SJSA1 (cell line): Measurements from ENCODE around the gene TNPO2. TPM values are rescaled to one million over a fixed set of nuclear protein-coding genes. Genes with fewer than 3 reads are reported as not detected.
"Not testable (repeated sequence)": the region's sequence is repeated elsewhere in the genome, so short reads cannot be mapped to it uniquely, and the experiment has no call there.

Experiments
- DNase-seq, 2 experiments: peaks; one replicate each; pipeline ENCODE4 v3.0.0-alpha.2; 2015 to 2020; ENCODE audit warnings: low spot score in 2 of 2, low read depth in 1 of 2
- H3K27ac ChIP-seq: fragments of 250-450 bp; sonication (Bioruptor Pico); 2 replicates; pipeline ENCODE4 v1.5.1; 2020; ENCODE audit warnings: mild to moderate bottlenecking, moderate library complexity
- H3K27me3 ChIP-seq: fragments of 250-450 bp; sonication (Bioruptor Pico); replicated peaks from 2 replicates; pipeline ENCODE4 v1.5.1; 2020; ENCODE audit warnings: mild to moderate bottlenecking, moderate library complexity
- H3K36me3 ChIP-seq: fragments of 250-450 bp; sonication (Bioruptor Pico); 2 replicates; pipeline ENCODE4 v1.5.1; 2020; ENCODE audit warnings: mild to moderate bottlenecking
- H3K4me1 ChIP-seq: fragments of 250-450 bp; sonication (Bioruptor Pico); replicated peaks from 2 replicates; pipeline ENCODE4 v1.6.1; 2021; ENCODE audit warnings: mild to moderate bottlenecking
- H3K4me3 ChIP-seq: fragments of 250-450 bp; sonication (Bioruptor Pico); 2 replicates; pipeline ENCODE4 v1.5.1; 2020; ENCODE audit warnings: mild to moderate bottlenecking
- H3K9me3 ChIP-seq: fragments of 250-450 bp; sonication (Bioruptor Pico); replicated peaks from 2 replicates; pipeline ENCODE4 v1.5.1; 2020; ENCODE audit warnings: mild to moderate bottlenecking
- total RNA-seq: library from RNA; depleted of rRNA; stranded (reverse); fragments of >200 nt; shearing (Covaris generic); gene quantifications from 2 replicates; pipeline ENCODE4 v1.2.3, GENCODE V29; 2014

Gene TNPO2
- total RNA-seq, 1 experiment from 2014 or later: 25.8 TPM

- no peak overlapping the region for H3K4me3 ChIP-seq
- H3K9me3 ChIP-seq: no peaks in the 10 kb centered on the region
- H3K27ac ChIP-seq: no peak overlapping the region
- H3K4me1 ChIP-seq: peaks cover 19% of the 10 kb centered on the region
- DNase-seq: no peak
- peaks cover 57% of the 10 kb centered on the region for H3K36me3 ChIP-seq
- no peaks in the 10 kb centered on the region for H3K27me3 ChIP-seq
Measured at GRCh38 chr19:12727745-12728433, 4.2 kb upstream of the TNPO2 start.

DNA sequence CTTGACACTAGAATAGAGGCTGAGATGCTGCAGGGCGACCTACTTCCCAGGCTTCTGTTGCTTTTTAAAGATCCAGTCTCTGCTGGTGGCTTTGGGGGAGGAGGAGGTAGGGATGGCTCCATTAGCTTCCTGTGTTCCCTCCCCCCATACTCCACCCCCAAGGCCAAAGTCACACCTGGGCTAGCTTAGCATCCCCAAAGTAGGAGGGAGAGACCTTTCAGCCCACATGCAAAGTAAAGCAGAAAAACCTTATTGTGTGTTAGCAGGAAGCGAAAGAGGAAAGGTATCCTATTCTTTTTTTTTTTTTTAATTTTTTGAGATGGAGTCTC, 3.2 kb upstream of the TNPO2 start:
- H3K9me3 ChIP-seq: no peaks in the 10 kb centered on the region
- H3K4me3 ChIP-seq: no peak overlapping the region
- no peak overlapping the region for H3K27ac ChIP-seq
- H3K27me3 ChIP-seq: no peaks in the 10 kb centered on the region
- peaks cover 48% of the 10 kb centered on the region for H3K36me3 ChIP-seq
- peaks cover 16% of the 10 kb centered on the region for H3K4me1 ChIP-seq
- DNase-seq: no peak

GRCh38 chr19:12725612-12726011, 1.9 kb upstream of the TNPO2 start:
- not testable (repeated sequence) for DNase-seq, H3K27ac ChIP-seq, H3K4me3 ChIP-seq, H3K9me3 ChIP-seq, H3K27me3 ChIP-seq
- Histone ChIP-seq H3K4me1 (peaks cover 21% of the 10 kb centered on the region), H3K36me3 (peaks cover 42% of the 10 kb centered on the region)

GRCh38 chr19:12723381-12723640, 421 bp downstream of the TNPO2 start:
- peak overlapping the region; percentile 62 for H3K4me3 ChIP-seq
- no peaks in the 10 kb centered on the region for H3K9me3 ChIP-seq
- H3K36me3 ChIP-seq: peaks cover 38% of the 10 kb centered on the region
- H3K27me3 ChIP-seq: no peaks in the 10 kb centered on the region
- peaks cover 27% of the 10 kb centered on the region for H3K4me1 ChIP-seq
- no peak for DNase-seq
- H3K27ac ChIP-seq: peak overlapping the region; percentile 87

- Histone ChIP-seq H3K4me3 (peak overlapping the region; percentile 62), H3K36me3 (peaks cover 38% of the 10 kb centered on the region), H3K9me3 (no peaks in the 10 kb centered on the region), H3K27me3 (no peaks in the 10 kb centered on the region), H3K4me1 (peaks cover 27% of the 10 kb centered on the region), H3K27ac (peak overlapping the region; percentile 87)
- peak; percentile 96 to 99 for DNase-seq
Measured at GRCh38 chr19:12722566-12723380, 959 bp downstream of the TNPO2 start.

- Histone ChIP-seq H3K27me3 (no peaks in the 10 kb centered on the region), H3K9me3 (no peaks in the 10 kb centered on the region)
- DNase-seq: peak; percentile 58 to 87
Measured at GRCh38 chr19:12721656-12722565, 1.8 kb downstream of the TNPO2 start.

GRCh38 chr19:12720851-12721655, 2.7 kb downstream of the TNPO2 start:
- Histone ChIP-seq H3K36me3 (peaks cover 46% of the 10 kb centered on the region), H3K27ac (peak overlapping the region; percentile 87), H3K9me3 (no peaks in the 10 kb centered on the region), H3K4me1 (peaks cover 27% of the 10 kb centered on the region), H3K27me3 (no peaks in the 10 kb centered on the region), H3K4me3 (peak overlapping the region; percentile 62)
- DNase-seq: peak in 1 of 2 experiments; percentile 34

More at GRCh38 chr19:12721656-12722565, 1.8 kb downstream of the TNPO2 start:
- Histone ChIP-seq H3K4me1 (peaks cover 27% of the 10 kb centered on the region), H3K4me3 (peak overlapping the region; percentile 62), H3K36me3 (peaks cover 42% of the 10 kb centered on the region), H3K27ac (peak overlapping the region; percentile 87)

DNA sequence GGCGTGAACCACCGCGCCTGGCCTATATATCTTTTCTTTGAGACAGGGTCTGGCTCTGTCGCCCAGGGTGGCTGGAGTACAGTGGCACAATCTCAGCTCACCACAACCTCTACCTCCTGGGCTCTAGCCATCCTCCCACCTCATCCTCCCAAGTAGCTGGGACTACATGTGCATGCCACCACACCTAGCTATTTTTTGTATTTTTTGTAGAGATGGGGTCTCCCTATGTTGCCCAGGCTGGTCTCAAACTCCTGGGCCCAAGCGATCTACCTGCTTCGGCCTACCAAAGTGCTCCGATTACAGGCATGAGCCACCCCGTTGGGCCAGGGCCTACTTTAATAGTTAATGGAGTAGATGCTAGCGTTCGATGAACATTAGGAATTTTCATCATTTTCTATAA, 3.4 kb downstream of the TNPO2 start:
- Histone ChIP-seq H3K36me3 (peaks cover 53% of the 10 kb centered on the region), H3K27me3 (no peaks in the 10 kb centered on the region), H3K9me3 (no peaks in the 10 kb centered on the region), H3K4me3 (peak overlapping the region; percentile 62), H3K27ac (no peak overlapping the region), H3K4me1 (peaks cover 27% of the 10 kb centered on the region)
- DNase-seq: no peak

DNA sequence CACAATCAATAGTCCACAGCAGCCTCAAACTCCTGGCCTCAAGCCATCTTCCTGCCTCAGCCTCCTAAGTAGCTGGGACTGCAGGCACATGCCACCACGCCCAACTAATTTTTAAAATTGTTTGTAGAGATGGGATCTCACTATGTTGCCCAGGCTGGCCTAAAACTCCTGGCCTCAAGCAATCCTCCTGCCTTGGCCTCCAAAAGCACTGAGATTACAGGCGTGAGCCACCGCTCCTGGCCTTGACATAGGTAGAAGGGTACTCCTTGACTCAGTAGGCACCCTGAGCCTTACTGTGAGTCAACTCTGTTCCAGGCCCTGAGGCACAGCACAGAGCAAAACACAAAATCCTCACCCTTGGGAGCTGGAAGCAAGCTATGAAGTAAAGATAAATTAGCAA, 7.8 kb downstream of the TNPO2 start:
- H3K4me1 ChIP-seq: peaks cover 9% of the 10 kb centered on the region
- H3K27ac ChIP-seq: no peak overlapping the region
- H3K36me3 ChIP-seq: peaks cover 90% of the 10 kb centered on the region
- H3K27me3 ChIP-seq: no peaks in the 10 kb centered on the region
- no peaks in the 10 kb centered on the region for H3K9me3 ChIP-seq
- H3K4me3 ChIP-seq: no peak overlapping the region
- no peak for DNase-seq

GRCh38 chr19:12715102-12715501, 8.6 kb downstream of the TNPO2 start:
- H3K36me3 ChIP-seq: peaks cover 91% of the 10 kb centered on the region
- H3K4me3 ChIP-seq: no peak overlapping the region
- H3K4me1 ChIP-seq: peaks cover under 1% of the 10 kb centered on the region; the same call in 1 of the 2 replicates
- DNase-seq: no peak
- no peak overlapping the region for H3K27ac ChIP-seq
- H3K27me3 ChIP-seq: no peaks in the 10 kb centered on the region
- H3K9me3 ChIP-seq: no peaks in the 10 kb centered on the region

DNA sequence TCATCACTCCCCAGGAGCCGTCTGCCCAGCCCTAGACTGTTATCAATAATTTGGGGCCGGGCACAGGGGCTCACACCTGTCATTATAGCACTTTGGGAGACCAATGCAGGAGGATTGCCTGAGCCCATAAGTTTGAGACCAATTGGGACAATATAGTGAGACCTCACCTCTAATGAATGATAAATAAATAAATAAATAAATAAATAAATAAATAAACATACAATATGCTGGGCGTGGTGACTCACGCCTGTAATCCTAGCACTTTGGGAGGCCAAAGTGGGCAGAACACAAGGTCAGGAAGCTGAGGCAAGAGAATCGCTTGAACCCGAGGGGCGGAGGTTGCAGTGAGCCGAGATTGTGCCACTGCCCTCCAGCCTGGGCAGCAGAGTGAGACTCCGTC, 10.4 kb downstream of the TNPO2 start:
- H3K4me1 ChIP-seq, H3K9me3 ChIP-seq, H3K27me3 ChIP-seq, H3K4me3 ChIP-seq, DNase-seq, H3K27ac ChIP-seq: not testable (repeated sequence)
- peaks cover 93% of the 10 kb centered on the region for H3K36me3 ChIP-seq

DNA sequence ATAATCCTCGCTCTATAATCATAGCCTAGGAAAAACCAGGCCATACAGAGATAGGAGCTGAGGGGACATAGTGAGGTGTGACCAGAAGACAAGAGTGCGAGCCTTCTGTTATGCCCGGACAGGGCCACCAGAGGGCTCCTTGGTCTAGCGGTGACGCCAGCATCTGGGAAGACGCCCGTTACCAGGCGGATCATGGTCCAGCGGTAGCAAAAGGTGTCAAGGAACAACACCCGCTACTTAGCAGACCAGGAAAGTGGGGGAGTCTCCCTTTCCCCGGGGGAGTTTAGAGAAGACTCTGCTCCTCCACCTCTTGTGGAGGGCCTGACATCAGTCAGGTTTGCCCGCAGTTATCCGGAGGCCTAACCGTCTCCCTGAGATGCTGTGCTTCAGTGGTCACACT, 11.7 kb downstream of the TNPO2 start:
- H3K9me3 ChIP-seq, DNase-seq, H3K27ac ChIP-seq, H3K4me1 ChIP-seq, H3K27me3 ChIP-seq, H3K4me3 ChIP-seq: not testable (repeated sequence)
- peaks cover 91% of the 10 kb centered on the region for H3K36me3 ChIP-seq

GRCh38 chr19:12711187-12711586, 12.5 kb downstream of the TNPO2 start:
- H3K36me3 ChIP-seq: peaks cover 92% of the 10 kb centered on the region
- H3K4me3 ChIP-seq: no peak overlapping the region
- H3K4me1 ChIP-seq: no peaks in the 10 kb centered on the region
- H3K27ac ChIP-seq: no peak overlapping the region
- H3K27me3 ChIP-seq: no peaks in the 10 kb centered on the region
- no peak for DNase-seq
- H3K9me3 ChIP-seq: no peaks in the 10 kb centered on the region
